ENCODE results near the gene COMMD2. TPM values are rescaled to one million over a fixed set of nuclear protein-coding genes. Genes with fewer than 3 reads are reported as not detected.

COMMD2 gene
- total RNA-seq, 4 donors from 2014 or later: 23.6 to 41.4 (median 28.2) TPM

- TF ChIP-seq, protein P1, sequence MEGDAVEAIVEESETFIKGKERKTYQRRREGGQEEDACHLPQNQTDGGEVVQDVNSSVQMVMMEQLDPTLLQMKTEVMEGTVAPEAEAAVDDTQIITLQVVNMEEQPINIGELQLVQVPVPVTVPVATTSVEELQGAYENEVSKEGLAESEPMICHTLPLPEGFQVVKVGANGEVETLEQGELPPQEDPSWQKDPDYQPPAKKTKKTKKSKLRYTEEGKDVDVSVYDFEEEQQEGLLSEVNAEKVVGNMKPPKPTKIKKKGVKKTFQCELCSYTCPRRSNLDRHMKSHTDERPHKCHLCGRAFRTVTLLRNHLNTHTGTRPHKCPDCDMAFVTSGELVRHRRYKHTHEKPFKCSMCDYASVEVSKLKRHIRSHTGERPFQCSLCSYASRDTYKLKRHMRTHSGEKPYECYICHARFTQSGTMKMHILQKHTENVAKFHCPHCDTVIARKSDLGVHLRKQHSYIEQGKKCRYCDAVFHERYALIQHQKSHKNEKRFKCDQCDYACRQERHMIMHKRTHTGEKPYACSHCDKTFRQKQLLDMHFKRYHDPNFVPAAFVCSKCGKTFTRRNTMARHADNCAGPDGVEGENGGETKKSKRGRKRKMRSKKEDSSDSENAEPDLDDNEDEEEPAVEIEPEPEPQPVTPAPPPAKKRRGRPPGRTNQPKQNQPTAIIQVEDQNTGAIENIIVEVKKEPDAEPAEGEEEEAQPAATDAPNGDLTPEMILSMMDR (IDR thresholded peaks at IDR 0.05; ENCODE audit: low read depth): no peak
Observed at GRCh38 chr3:149763565-149764195, 11.4 kb upstream of the COMMD2 start.

GRCh38 chr3:149753717-149754116 lies 1.4 kb upstream of the COMMD2 start:
- TF ChIP-seq, protein P1 (IDR thresholded peaks at IDR 0.05; ENCODE audit: low read depth): no peak

DNA sequence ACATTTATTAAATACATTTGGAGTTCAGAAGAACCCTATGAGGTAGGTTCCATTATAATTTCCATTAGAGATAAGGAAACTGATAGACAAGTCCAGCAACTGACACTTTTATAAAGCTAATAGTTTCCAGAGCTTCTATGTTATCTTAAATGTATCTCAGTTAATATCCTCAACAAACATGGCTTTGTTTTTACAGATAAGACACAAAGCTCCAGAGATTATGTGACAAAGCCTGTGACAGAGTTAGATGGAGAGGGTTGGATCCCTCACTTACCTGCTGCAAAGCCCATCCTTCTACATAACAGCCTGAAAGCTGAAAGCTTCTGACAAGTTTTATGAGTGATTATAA lies 473 bp upstream of the COMMD2 start:
- TF ChIP-seq, protein P1 (IDR thresholded peaks at IDR 0.05; ENCODE audit: low read depth): no peak

DNA sequence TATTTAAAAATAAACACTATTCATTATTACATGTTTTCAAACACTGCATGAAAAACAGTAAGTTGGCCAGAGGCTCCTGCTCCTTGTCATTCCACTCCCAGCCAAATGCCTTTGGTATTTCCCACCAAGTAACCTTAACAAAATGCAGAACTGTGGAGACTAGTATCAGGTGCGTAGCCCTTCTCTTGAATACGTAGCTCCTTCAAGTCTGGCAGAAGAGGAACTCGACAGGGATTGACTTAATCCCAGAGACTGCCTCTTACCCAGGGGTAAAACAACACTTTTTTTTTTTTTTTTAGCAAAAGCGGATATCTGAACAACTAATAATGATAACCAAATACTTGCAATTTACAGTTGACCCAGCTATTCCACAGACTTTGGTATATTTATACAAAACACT lies 738 bp downstream of the COMMD2 start:
- TF ChIP-seq, protein P1 (IDR thresholded peaks at IDR 0.05; ENCODE audit: low read depth): no peak

GRCh38 chr3:149744606-149745005 lies 7.7 kb downstream of the COMMD2 start:
- TF ChIP-seq, protein P1 (IDR thresholded peaks at IDR 0.05; ENCODE audit: low read depth): no peak

- TF ChIP-seq, protein P1 (IDR thresholded peaks at IDR 0.05; ENCODE audit: low read depth): no peak
Observed at GRCh38 chr3:149744151-149744550, 8.1 kb downstream of the COMMD2 start.

- TF ChIP-seq, protein P1 (IDR thresholded peaks at IDR 0.05; ENCODE audit: low read depth): no peak
Observed at GRCh38 chr3:149739396-149739795, 12.9 kb downstream of the COMMD2 start.
